Stimulated activated CD4-positive, alpha-beta T cell treated with anti-CD3 and anti-CD28 coated beads, Interleukin-15, amount 100 ng/mL, for 1 hour (primary cell): ENCODE data around the gene GNAI1.

Experiments
- DNase-seq, 2 donors: peaks; one replicate each; pipeline ENCODE4 v3.0.0-alpha.2; 2020; ENCODE audit warnings: low read depth in 1 of 2, low spot score in 1 of 2

GNAI1 gene

DNA sequence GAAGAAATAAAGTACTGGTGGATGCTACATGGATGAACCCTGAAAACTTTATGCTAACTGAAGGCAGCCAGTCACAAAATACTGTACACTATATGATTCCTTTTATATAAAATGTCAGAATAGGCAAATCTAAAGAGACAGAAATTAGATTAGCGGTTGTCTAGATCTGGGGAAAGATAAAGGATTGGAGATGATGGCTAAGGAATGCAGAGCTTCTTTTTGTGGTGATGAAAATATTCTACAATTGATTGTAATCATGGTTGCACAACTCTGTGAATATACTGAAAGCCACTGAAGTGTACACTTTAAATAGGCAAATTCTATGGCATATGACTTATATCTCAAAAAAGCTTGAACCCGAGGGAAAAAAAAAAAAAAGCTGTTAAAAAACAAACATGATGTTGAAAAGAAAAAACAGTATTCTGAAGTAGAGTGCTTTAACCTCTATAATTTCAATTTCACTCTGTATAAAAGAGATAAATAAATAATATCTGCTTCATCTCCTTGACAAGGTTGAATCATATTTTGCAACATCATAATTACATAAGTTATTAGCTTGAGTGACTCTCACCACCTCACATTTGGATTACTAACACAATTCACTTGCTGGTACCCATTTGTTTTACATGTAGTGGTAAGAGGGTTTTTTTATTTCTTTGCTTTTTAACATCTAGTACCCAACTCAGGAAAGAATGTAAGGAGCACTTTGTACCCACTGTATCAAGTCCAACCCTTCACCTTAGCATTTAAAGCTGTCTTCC is 2.8 kb upstream of the GNAI1 start:
- no peak for DNase-seq

DNA sequence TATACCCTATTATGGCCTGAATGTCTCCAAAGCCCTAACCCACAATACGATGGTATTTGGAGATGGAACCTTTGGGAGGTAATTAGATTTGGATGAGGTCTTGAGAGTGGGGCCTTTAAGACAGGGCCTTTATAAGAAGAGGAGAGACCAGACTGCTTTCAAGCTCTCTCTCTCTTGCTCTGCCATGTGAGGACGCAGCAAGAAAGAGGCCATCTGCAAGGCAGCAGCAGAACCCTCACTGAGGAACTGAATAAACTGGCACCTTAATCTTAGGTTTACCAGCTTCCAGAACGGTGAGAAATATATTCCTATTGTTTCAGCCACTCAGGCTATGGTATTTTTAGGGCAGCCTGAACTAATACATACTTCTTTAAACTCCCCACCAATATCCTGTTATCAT is 2.0 kb upstream of the GNAI1 start:
- DNase-seq = no peak

DNA sequence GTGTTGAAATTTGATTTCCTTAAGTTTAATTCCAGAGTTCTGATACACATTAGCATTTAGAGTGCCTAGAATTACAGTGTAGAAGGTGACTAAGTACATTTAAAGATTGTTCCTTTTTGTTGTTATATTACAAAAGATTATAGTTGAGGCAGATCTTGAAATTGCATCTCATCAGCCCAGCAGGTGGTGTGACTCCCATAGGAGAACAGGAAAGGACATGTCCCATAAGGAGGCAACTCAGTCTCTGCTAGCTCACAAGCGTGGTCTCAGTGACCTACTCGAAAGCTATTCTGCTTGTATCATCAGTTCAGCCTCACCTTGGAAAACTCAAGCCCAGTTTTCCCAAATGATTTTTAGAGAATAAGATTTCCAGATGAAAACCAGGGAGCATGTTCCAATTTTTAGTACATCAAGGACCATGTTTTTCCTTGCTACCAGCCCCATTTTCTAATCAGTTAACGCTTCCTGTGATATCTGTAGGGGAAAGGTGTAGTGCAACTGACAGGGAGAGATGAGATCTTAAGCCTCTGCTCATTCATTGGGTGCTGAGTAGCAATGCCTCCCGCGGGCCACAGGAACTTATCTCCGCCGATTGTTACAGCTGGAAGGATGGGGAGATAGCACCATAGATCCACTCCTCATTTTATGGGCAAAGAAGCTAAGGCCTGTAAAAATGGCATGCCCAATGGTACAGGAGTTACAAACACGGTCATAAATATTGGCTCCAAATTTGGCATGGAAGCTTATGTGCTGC is 1.1 kb upstream of the GNAI1 start:
- DNase-seq = no peak

DNA sequence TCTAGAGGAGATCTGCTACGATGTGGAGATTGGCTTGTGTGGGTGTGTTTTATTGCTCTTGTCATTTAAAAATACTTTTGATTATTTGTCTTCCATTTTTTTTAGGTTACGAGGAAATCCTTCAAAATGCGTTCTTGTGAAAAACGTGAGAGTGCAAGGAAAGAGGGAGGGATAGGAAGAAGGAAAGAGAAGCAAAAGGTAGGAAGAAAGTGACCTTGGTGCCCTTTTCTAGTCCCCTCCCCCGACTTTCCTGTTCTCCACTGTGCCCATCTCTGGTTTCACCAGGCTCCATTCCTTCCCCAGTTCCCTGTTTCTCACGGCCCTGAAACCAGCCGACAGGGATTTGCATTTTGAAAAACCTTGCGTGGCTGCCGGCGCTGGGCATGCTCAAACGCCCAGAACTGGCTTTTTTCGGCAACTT is 506 bp upstream of the GNAI1 start:
- DNase-seq = no peak

DNA sequence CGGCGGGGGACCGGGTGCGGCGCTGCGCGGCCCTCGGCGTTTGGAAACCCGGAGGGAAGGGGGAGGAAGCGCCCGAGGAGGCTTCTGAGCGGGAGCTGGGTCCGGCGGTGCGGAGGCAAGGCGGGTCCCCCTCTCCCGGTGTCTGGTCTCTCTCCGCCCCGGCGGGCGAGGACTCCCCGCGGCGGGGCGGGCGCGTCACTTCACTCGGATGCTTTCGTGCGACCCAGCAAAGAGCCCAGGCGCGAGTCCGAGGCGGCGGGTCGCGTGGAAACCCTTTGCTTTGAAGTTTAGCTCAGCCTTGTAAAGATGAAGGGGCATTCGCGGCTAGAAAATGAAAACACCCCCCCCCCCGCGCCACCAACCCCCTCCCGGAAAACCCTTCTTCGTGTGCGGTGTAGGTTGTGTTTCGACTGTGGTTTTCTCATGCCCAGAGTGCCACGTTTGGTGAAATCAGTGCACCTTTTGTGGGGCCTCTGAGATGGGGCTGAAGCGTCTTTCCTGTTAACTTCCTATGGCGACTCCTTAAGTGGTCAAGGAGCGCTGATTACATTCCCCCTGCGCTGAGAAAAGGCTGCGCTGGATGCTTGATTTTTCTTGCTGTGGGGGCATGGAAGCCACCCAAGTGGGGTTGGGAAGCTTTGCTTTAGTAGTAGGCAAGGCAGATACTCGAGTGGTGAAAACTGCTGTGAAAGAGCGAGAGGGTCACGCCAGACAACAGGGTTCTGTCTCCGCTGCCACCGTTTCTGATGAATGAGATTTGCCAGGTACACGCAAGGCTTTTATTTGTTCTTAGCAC is 876 bp downstream of the GNAI1 start:
- no peak for DNase-seq

DNA sequence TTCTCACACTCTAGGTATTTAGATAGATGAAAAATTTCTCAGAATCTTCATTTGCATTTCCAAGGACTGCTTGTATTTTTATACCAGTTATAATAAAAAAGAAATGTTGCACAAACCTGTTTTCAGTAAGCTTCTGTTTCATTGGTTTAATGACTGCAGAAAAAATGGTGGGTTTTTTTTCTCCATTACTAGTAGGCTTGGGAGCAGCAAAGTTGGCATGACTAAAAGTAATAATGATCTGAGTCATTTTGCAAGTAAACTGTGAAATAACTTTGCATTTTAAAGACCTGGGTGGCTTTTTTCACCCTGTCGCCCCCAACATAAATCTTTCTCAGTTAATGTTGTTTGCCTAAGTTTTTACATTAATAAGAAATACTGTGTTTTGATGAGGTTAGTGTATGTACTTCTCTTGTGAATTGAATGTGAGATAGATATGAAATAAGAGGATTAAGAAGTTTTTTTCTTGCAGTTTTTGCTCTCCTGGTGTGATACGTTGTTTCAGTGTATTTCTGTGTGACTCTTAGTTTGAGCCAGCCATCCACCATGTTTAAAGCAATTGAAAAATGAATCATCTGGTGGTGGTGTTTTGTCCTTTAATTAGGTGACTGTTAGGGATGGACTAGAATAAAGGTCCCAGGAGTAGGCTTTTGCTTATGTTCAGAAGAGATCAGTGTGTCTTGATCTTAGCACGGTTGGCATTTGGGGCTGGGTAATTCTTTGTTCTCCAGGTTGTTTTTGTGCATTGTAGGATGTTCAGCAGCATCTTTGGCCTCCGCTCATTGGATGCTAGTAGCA is 1.8 kb downstream of the GNAI1 start:
- DNase-seq = no peak

DNA sequence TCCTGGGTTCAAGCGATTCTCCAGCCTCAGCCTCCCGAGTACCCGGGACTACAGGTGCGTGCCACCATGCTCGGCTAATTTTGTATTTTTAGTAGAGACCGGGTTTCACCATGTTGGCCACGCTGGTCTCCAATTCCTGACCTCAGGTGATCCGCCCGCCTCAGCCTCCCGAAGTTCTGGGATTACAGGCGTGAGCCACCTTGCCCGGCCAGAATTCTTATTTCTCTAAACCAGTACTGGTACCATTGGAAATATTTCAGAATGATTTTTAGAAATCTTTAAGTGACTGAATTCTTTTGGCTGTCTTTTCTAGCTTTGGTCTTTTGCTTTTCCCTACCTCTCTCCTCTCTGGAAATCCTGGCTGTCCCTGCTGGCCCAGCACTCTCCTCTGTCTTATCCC is 2.8 kb downstream of the GNAI1 start:
- DNase-seq = no peak

DNA sequence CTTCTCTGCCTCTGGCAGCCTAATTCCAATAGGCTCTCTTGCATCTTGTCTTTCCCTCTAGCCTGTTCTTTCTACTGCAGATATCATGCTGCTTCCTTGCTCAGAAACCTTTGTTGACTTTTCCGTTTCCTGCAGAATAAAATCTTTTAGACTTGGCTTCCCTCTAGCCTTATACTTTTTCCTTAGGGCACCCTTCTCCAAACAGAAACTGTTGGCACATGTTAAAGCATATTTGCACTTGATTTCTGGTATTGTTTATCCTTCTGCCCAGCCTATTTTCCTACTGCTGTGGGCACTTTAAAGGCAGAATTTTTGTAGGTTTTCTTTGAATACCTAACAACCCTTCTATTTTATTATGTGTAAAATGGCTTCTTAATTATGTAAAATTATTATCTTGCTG is 4.6 kb downstream of the GNAI1 start:
- no peak for DNase-seq

DNA sequence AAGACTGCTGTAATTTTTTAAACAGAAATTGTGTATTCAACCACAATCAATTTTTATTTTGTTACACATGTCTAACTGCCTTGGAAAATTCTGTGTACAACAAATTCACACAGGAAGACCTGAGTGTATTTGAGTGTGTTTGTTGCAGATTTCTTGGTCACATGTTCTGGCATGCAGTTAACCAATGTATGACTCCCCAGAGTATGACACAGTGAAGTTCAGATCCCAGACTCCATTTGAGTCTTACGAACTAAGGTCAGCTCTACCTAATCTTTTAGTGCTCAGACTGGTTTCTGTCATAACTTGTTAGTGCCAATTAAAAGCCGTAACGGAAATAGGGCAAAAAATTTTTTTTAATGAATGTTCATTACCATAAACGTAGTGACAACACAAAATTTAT is 5.8 kb downstream of the GNAI1 start:
- no peak for DNase-seq

DNA sequence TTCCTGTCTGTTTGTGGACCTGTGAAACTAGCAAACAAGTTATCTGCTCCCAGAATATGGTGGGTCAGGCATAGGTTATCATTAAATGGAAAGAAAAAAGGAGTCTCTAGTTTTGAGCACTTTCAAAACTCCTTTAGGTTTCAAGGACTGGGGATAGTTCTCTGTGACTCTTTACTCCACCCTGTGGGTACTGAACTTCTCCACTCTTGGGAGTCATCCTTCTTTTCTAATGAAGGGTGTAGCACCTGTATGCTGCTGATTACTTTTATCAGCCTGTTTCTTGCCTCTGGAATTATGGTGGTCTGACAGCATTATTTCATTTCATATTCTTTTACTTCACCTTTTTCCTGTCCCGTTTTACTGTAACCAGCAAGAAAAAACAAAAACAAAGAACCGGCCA is 6.7 kb downstream of the GNAI1 start:
- DNase-seq = no peak

DNA sequence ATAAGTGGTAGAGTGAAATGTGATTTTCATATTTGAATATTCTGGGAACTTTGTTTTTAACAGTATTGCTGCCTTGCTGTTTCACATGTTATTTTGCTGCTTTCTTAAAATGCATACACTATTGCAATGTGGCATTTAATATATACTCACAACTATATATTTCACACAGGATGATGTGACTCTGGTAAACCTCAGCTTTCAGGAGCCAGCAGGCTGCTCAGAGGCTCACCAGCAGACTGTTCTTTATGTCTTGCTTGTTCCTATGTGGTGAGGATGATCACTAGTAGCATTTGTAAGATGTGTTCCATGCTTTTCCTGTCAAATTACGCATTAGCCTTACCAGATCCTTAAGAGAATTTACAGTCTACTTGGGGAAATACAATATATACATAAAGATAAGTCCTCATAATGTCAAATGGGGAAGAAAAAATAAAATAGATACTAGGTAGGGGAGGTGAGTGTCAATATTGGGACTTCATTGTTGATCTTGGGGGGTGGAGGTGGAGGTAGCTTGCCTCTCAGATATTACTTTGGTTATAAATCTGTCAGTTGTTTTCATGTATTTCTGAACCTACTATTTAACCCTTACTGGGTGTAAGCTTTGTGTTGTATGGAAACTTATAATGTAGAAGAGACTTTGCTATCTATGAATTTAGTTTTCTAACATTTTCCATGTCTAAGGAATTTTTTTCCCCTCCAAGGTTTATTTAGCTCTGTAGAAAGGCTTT is 8.4 kb downstream of the GNAI1 start:
- DNase-seq = no peak

DNA sequence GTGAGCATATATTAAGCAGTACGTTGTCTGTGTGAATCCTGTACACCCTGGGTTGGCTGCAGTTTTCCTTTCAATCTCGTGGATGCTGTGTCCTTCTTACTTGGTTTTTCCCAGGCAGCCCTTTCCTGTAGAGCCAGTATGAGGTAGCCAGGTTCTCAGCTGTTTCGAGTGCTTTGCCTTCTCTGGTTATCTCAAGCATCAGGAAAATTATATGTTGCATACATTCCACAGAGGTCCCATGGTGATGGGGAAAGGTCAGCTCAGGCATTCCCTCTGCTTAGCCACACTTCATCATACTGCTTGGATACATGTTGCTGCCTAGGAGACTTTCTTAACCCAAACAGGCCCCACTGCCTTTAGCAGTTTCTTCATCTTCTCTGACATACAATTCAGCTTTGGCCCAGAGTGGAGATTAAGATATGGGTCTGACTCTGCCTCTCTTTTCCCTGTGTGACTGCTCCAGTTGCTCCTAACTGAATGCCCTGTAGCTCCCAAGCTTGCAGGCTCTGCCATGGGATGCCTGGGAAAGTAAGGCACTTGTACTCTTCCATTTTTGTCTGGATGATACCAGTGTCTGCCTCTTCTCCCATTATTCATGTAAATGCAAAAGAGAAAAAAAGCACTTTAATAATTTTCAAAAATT is 11.3 kb downstream of the GNAI1 start:
- no peak for DNase-seq

DNA sequence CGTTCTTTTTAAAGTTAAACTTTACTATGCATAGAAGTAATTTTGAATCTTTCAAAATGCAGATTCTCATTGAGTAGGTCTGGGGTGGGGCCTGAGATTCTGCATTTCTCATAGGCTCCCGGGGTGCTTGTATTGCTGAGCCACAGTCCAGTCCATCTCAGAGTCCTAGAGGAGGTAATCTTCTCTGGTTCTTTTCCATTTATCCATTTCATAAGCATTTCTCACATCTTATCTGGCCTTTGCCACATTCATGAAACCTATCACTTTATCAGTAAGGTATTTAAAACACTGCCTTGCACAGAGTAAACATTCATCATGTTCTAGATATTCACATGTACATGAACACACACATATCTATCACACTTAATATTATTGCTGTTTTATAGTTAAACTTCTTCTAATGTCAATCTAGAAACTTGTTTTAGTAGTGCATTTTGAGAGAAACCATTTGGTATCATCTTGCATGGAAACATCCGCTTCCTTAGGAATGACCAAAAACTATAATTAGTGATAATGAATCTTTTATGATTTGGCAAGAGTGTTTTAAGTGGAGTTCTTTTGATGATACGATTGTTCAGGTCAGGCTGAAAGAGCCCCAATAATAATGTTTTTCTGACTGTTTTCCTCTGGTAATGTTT is 12.0 kb downstream of the GNAI1 start:
- no peak for DNase-seq

DNA sequence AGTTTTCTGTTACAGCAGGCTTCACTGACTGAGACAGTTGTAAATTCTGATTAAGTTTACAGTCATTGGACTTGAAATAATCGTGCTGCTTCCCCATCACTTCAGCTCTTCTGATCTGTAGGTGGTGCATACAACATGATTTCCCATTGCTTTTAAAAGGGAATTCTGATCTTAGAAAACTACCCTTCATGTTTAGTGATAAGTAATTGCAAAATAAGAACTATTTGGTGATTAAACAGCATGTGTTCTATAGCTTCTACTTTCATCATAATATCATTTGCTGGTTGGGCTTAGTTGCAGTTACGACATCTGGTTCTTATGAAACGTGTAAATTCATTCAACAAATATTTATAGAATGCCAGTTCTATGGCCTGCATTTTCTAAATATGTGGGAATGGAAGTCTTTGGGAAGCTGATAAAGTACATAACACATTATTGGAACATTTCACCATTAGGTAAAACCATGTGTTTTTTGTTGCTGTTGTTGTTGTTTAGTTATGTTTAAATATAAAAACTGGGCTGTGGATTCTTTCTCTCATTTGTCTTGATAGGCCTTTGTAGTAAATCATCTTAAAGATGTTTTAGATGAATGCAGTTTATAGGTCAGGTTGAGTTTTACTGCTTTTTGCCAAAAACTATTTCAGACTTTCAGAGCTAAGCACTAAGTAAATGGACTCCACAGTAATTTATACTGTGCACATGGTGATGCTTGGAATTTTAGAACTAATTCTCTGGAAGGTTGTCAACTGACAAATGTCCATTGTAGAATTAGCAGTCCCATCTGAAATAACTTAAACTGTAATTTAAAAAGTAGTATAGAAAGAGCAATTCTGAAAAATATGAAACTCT is 13.1 kb downstream of the GNAI1 start:
- no peak for DNase-seq

DNA sequence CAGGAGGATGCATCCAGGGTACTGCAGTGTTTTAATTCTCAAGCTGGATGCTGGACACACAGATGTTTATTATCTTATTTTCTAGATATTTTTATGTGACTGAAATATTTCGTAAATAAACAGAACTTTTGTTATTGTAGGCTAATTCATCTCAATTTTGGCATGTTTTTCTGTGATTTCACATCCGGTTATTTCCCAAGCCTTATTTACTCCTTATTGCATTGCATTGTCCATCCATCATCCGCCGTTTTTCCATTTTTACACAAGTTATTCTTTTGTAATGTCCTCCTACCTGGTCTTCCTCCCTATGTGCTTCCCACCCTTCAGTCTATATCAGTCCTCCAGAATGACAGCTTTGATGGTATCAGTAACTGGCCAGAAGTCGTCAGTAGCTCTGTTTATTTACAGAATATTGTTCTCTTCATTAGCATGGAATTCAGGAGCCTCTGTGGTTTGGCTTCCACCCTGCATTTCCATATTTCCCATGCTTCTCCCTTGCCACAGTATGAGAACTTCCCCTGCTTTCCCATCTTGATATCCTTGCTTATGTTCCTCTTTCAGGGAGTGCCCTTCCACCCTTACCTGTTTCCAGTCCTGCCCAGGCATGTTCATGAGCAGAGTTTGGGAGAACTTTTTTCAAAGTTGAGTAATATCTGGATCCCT is 16.1 kb downstream of the GNAI1 start:
- no peak for DNase-seq

DNA sequence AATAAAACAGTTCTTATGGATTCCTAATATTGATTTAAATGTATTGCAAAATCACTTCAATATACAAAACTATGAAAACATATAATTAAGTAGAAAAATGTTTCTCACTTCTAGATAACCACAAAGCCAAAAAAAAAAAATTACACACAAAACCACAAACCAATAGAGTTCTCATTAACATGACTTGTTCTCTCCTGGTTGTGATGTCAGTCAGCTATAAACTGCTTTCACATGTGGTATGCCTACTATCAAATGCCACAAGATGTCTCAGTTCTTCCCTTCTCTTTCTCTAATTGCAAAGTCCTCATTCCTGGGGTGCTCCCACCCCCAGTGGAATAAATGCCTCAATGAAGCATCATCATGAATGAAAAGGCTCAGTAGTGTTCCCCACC is 16.6 kb downstream of the GNAI1 start:
- DNase-seq = no peak

DNA sequence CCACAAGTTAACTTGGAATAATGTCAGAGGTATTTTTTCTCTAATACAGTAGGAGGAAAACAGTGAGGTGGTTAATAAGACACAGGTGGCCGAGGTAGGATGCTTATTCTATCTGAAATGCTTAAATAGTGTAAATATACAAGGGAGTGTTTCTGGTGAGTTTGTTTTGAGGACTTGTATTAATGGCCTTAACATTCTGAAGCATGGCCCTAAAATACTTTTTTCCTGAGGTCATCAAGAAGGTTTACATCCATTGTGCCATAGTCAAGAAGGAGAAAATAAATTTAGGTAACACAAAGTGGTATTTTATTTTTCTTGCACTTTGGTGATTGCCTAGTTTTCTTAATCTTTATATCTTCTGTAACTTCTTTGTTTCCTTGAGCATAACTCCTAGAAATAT is 18.8 kb downstream of the GNAI1 start:
- no peak for DNase-seq

DNA sequence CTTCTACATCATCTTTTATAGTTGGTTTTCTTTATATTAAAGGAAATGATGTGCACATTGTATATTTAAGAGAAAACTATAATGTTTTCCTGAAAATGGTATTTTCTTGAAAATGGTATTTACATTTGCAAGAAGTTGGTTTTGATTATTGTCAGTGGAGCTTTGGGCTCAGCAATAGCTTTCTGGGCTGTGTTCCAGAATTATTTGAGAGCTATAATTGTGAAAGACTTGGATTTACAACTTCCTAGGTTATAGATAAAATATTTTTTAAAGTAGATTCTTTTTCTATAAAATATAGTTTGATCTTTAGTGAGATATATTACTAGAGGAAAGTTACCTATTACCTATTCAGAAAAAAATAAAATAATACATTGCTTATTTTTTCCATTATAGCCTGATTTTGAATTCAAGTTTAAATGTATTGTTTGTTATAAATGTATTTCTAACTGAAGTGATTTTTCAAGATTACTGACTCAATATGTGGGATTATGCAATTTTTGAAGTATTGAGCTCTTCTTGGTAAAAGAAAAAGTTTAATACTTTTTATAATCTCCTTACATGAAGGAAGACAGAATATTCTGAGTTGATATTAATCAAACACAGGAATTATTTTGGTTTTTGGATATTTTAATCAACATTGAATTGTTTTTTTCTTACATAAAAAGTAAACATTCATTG is 20.2 kb downstream of the GNAI1 start:
- no peak for DNase-seq
